Liver (tissue), 9 donors: Measurements from ENCODE around the gene MCMBP. TPM values are rescaled to one million over a fixed set of nuclear protein-coding genes. Genes with fewer than 3 reads are reported as not detected.

ENCODE experiments used
- DNase-seq: peaks from one replicate; pipeline ENCODE4 v3.0.0-alpha.2; 2017; ENCODE audit warnings: low spot score
- H3K27ac ChIP-seq, 2 donors: one replicate each; pipeline ENCODE4 v1.7.0; 2013; ENCODE audit warnings: inconsistent platforms in 2 of 2, low read length in 2 of 2, control low read depth in 1 of 2, low read depth in 1 of 2, mild to moderate bottlenecking in 1 of 2
- H3K27me3 ChIP-seq, 4 donors: one replicate each; pipeline versions ENCODE4 v1.6.1 to v1.7.0; 2013; ENCODE audit warnings: low read length in 3 of 4, inconsistent platforms in 1 of 4, mild to moderate bottlenecking in 1 of 4, moderate library complexity in 1 of 4; ENCODE audit not compliant: control insufficient read depth in 4 of 4, insufficient read depth in 4 of 4
- H3K36me3 ChIP-seq, 4 donors: one replicate each; pipeline versions ENCODE4 v1.6.1 to v1.7.0; 2013; ENCODE audit warnings: low read length in 3 of 4, mild to moderate bottlenecking in 3 of 4, low read depth in 1 of 4, moderate library complexity in 1 of 4; ENCODE audit not compliant: control insufficient read depth in 4 of 4, insufficient read depth in 3 of 4
- H3K4me1 ChIP-seq, 4 donors: one replicate each; pipeline versions ENCODE4 v1.6.1 to v1.7.0; 2013; ENCODE audit warnings: low read length in 3 of 4, mild to moderate bottlenecking in 3 of 4, moderate library complexity in 1 of 4; ENCODE audit not compliant: control insufficient read depth in 4 of 4, insufficient read depth in 4 of 4
- H3K4me3 ChIP-seq, 3 donors: one replicate each; pipeline versions ENCODE4 v1.6.1 to v1.7.0; 2013; ENCODE audit warnings: low read length in 3 of 3, control low read depth in 1 of 3, low read depth in 1 of 3, mild to moderate bottlenecking in 1 of 3
- H3K9ac ChIP-seq, 2 donors: one replicate each; pipeline ENCODE4 v1.7.0; 2013; ENCODE audit warnings: low read length in 2 of 2, mild to moderate bottlenecking in 2 of 2, moderate library complexity in 2 of 2, control low read depth in 1 of 2, low read depth in 1 of 2
- H3K9me3 ChIP-seq, 4 donors: one replicate each; pipeline versions ENCODE4 v1.6.1 to v1.7.0; 2013; ENCODE audit warnings: low read length in 3 of 4; ENCODE audit not compliant: control insufficient read depth in 4 of 4
- ATF3 ChIP-seq: IDR thresholded peaks from 2 replicates; pipeline ENCODE4 v1.6.1; 2016; ENCODE audit warnings: antibody characterized with exemption
- EGR1 ChIP-seq, 2 donors: IDR thresholded peaks; 2 replicates each; pipeline ENCODE4 v1.6.1; 2016 to 2018; ENCODE audit warnings: antibody characterized with exemption in 2 of 2, low read depth in 2 of 2
- FOXA1 ChIP-seq: IDR thresholded peaks from 2 replicates; pipeline ENCODE4 v1.6.1; 2016; ENCODE audit warnings: antibody characterized with exemption
- FOXA2 ChIP-seq: IDR thresholded peaks from 2 replicates; pipeline ENCODE4 v1.6.1; 2016; ENCODE audit warnings: antibody characterized with exemption
- GABPA ChIP-seq, 2 donors: IDR thresholded peaks in 1 of 2; conservative IDR thresholded peaks in 1 of 2; 2 replicates each; pipeline ENCODE4 v1.6.1; 2016; ENCODE audit warnings: antibody characterized with exemption in 2 of 2, mild to moderate bottlenecking in 1 of 2, moderate library complexity in 1 of 2
- HNF4A ChIP-seq, 2 donors: conservative IDR thresholded peaks; 2 replicates each; pipeline ENCODE4 v1.6.1; 2016; ENCODE audit warnings: antibody characterized with exemption in 2 of 2, mild to moderate bottlenecking in 2 of 2
- HNF4G ChIP-seq: IDR thresholded peaks from 2 replicates; pipeline ENCODE4 v1.6.1; 2016; ENCODE audit warnings: antibody characterized with exemption
- JUND ChIP-seq, 2 donors: IDR thresholded peaks; 2 replicates each; pipeline ENCODE4 v1.6.1; 2016; ENCODE audit warnings: antibody characterized with exemption in 2 of 2
- NR2F2 ChIP-seq: IDR thresholded peaks from 2 replicates; pipeline ENCODE4 v1.6.1; 2016; ENCODE audit warnings: antibody characterized with exemption
- RAD21 ChIP-seq, 2 donors: IDR thresholded peaks; 2 replicates each; pipeline ENCODE4 v1.6.1; 2016; ENCODE audit warnings: antibody characterized with exemption in 2 of 2, mild to moderate bottlenecking in 2 of 2
- REST ChIP-seq: IDR thresholded peaks from 2 replicates; pipeline ENCODE4 v1.6.1; 2016; ENCODE audit warnings: antibody characterized with exemption, mild to moderate bottlenecking
- RXRA ChIP-seq, 2 donors: IDR thresholded peaks; 2 replicates each; pipeline ENCODE4 v1.6.1; 2017 to 2018; ENCODE audit warnings: antibody characterized with exemption in 2 of 2, mild to moderate bottlenecking in 1 of 2
- SP1 ChIP-seq: IDR thresholded peaks from 2 replicates; pipeline ENCODE4 v1.6.1; 2018; ENCODE audit warnings: antibody characterized with exemption, mild to moderate bottlenecking
- ZBTB33 ChIP-seq: IDR thresholded peaks from 2 replicates; pipeline ENCODE4 v1.6.1; 2016; ENCODE audit warnings: antibody characterized with exemption
- WGBS: extraction: QIAGEN DNeasy Blood & Tissue Kit; methylation state at CpG from one replicate; pipeline ENCODE4 v1.1.7; 2013; 5-methylcytosine and 5-hydroxymethylcytosine counted together
- polyA plus RNA-seq, 2 donors: library from polyadenylated mRNA; stranded (reverse) in 1 of 2; unstranded in 1 of 2; fragments of 200-250 nt in 1 of 2; fragments of >200 nt in 1 of 2; fragmentation: Nextera tagmentation in 1 of 2; extraction: Ambion mirVana in 1 of 2; gene quantifications; one replicate each; pipeline versions ENCODE4 v1.2.1 to v1.2.3, GENCODE V29; 2013 to 2015
- total RNA-seq, 2 donors: library from RNA; depleted of rRNA; stranded (reverse); fragments of >200 nt; gene quantifications; one replicate each; pipeline ENCODE4 v1.2.3, GENCODE V29; 2014
- donor health status: healthy.
- donor health status: healthy.
- donor health status: healthy.
- donor health status: healthy.
- donor health status: healthy.

MCMBP gene
- total and polyA plus RNA-seq, 4 donors: 6.1 to 23.2 (median 17.3) TPM

GRCh38 chr10:119898577-119898976 lies 25.9 kb upstream of the MCMBP start:
- H3K4me3 ChIP-seq: no peak overlapping the region
- H3K9me3 ChIP-seq: no peaks in the 10 kb centered on the region
- whole genome bisulfite sequencing: 94% methylated on average over 4 of the region's 4 CpGs
- peaks cover 5 to 33% (median 30%) of the 10 kb centered on the region in 4 donors for H3K4me1 ChIP-seq
- H3K27ac ChIP-seq: no peak overlapping the region
- TF ChIP-seq ZBTB33: no peak
- no peak for TF ChIP-seq EGR1 (IDR thresholded peaks at IDR 0.05; ENCODE audit: low read depth in 2 of 2)
- no peak for TF ChIP-seq HNF4A (conservative IDR thresholded peaks at IDR 0.05)
- TF ChIP-seq FOXA2: no peak
- no peak for TF ChIP-seq SP1
- no peak for TF ChIP-seq JUND (IDR thresholded peaks at IDR 0.05)
- TF ChIP-seq NR2F2: no peak
- TF ChIP-seq GABPA (IDR thresholded peaks at IDR 0.05 in 1 of 2, conservative IDR thresholded peaks at IDR 0.05 in 1 of 2): no peak
- H3K9ac ChIP-seq: no peak overlapping the region
- no peak for DNase-seq
- no peaks in the 10 kb centered on the region for H3K27me3 ChIP-seq
- H3K36me3 ChIP-seq: peaks cover 3 to 25% (median 15%) of the 10 kb centered on the region in 4 donors

GRCh38 chr10:119896937-119897770 lies 24.5 kb upstream of the MCMBP start:
- DNase-seq: no peak
- peak; percentile 75 for TF ChIP-seq NR2F2
- no peak for TF ChIP-seq FOXA2
- TF ChIP-seq HNF4G: no peak
- TF ChIP-seq SP1: peak; percentile 6
- TF ChIP-seq RAD21 (IDR thresholded peaks at IDR 0.05): no peak
- TF ChIP-seq FOXA1: no peak
- TF ChIP-seq REST: no peak
- TF ChIP-seq GABPA (IDR thresholded peaks at IDR 0.05 in 1 of 2, conservative IDR thresholded peaks at IDR 0.05 in 1 of 2): no peak
- TF ChIP-seq JUND (IDR thresholded peaks at IDR 0.05): no peak
- no peak for TF ChIP-seq ZBTB33
- TF ChIP-seq RXRA (IDR thresholded peaks at IDR 0.05): no peak
- no peak for TF ChIP-seq ATF3
- Histone ChIP-seq H3K9ac (no peak overlapping the region), H3K9me3 (no peaks in the 10 kb centered on the region), H3K27ac (peak overlapping the region in 1 of 2 donors; percentile 38), H3K4me1 (peaks cover 8 to 39% (median 35%) of the 10 kb centered on the region in 4 donors), H3K36me3 (peaks cover 0 to 14% (median 6%) of the 10 kb centered on the region in 4 donors), H3K27me3 (no peaks in the 10 kb centered on the region), H3K4me3 (no peak overlapping the region)
- 60% methylated on average over 9 of the region's 9 CpGs for WGBS
